HCT116 (cell line): ENCODE measurements around the gene EPHA4. TPM values are rescaled to one million over a fixed set of nuclear protein-coding genes. Genes with fewer than 3 reads are reported as not detected.

Experiments used
- ATAC-seq: fragments of 200-7000 bp; cut with Tn5 transposase; 2 replicates; pipeline ENCODE4 v1.9.1; 2020; ENCODE audit warnings: mild to moderate bottlenecking, moderate library complexity
- BruUV-seq: library from RNA; stranded (reverse); fragments of 400-500 nt; replicated peaks from 2 replicates; lab custom pipeline; 2021; lab: Mats Ljungman, UMichigan
- CTCF ChIA-PET: fragments of 300-600 bp; sonication (Branson Sonifier 250); formaldehyde crosslinking; loops from one replicate; lab custom pipeline; 2021; ENCODE audit warnings: antibody characterized with exemption; lab: Charles Lee
- POLR2A ChIA-PET: fragments of 300-600, 350-600 bp; sonication (Branson Sonifier 250); formaldehyde crosslinking; loops from one replicate; lab custom pipeline; 2021; ENCODE audit warnings: antibody characterized with exemption; lab: Charles Lee
- RAD21 ChIA-PET, 2 experiments: fragments of 300-600 bp; sonication (Branson Sonifier 250); formaldehyde crosslinking; loops; one replicate each; lab custom pipeline; 2023; ENCODE audit warnings: low total read pairs in 2 of 2; ENCODE audit not compliant: uncharacterized antibody in 2 of 2, unreplicated experiment in 2 of 2, low non-redundant PET in 1 of 2; lab: Charles Lee
- DNase-seq: peaks from one replicate; pipeline ENCODE4 v3.0.0-alpha.2; 2010; ENCODE audit warnings: low read depth, low spot score
- H2AFZ ChIP-seq: fragments of 200-600 bp; shearing (Covaris generic), sonication (generic); 2 replicates; pipeline ENCODE4 v1.6.1; 2017; ENCODE audit warnings: low read depth, mixed run types, mixed read lengths, antibody characterized with exemption, low read length; ENCODE audit not compliant: poor library complexity, severe bottlenecking
- H3K27ac ChIP-seq: 2 replicates; pipeline ENCODE4 v1.5.1; 2012; ENCODE audit warnings: low read depth, low read length
- H3K27me3 ChIP-seq: fragments of 200-600 bp; sonication (generic); 2 replicates; pipeline ENCODE4 v1.6.1; 2016; ENCODE audit warnings: mixed run types, low read length, mixed read lengths; ENCODE audit not compliant: insufficient read depth
- H3K36me3 ChIP-seq, 2 experiments: fragments of 200-500 bp in 1 of 2; fragments of 200-600 bp in 1 of 2; sonication (Bioruptor generic) in 1 of 2; sonication (generic) in 1 of 2; 2 replicates each; pipeline versions ENCODE4 v1.5.1 to v1.6.1; 2014 to 2016; ENCODE audit warnings: low read length in 2 of 2, inconsistent platforms in 1 of 2, mixed read lengths in 1 of 2, mixed run types in 1 of 2; ENCODE audit not compliant: insufficient read depth in 2 of 2, control insufficient read depth in 1 of 2
- H3K4me1 ChIP-seq, 2 experiments: fragments of 200-600 bp in 1 of 2; sonication (generic) in 1 of 2; 2 replicates each; pipeline versions ENCODE4 v1.5.1 to v1.6.1; 2012 to 2017; ENCODE audit warnings: low read length in 2 of 2, inconsistent platforms in 1 of 2, mild to moderate bottlenecking in 1 of 2, mixed read lengths in 1 of 2, mixed run types in 1 of 2, moderate library complexity in 1 of 2; ENCODE audit not compliant: insufficient read depth in 2 of 2, control insufficient read depth in 1 of 2
- H3K4me2 ChIP-seq: fragments of 200-600 bp; sonication (generic); 2 replicates; pipeline ENCODE4 v1.6.1; 2017; ENCODE audit warnings: mixed run types, low read length, mixed read lengths
- H3K4me3 ChIP-seq, 2 experiments: fragments of 200-600 bp in 1 of 2; sonication (generic) in 1 of 2; replicated peaks in 1 of 2; 2 replicates each; pipeline ENCODE4 v1.5.1; 2011 to 2016; ENCODE audit warnings: low read length in 2 of 2, control low read depth in 1 of 2, low read depth in 1 of 2, mild to moderate bottlenecking in 1 of 2, mixed read lengths in 1 of 2, mixed run types in 1 of 2
- H3K79me2 ChIP-seq: fragments of 200-600 bp; sonication (generic); 2 replicates; pipeline ENCODE4 v1.6.1; 2017; ENCODE audit warnings: mild to moderate bottlenecking, mixed run types, low read length, moderate library complexity, mixed read lengths; ENCODE audit not compliant: insufficient read depth
- H3K9ac ChIP-seq: fragments of 200-600 bp; sonication (generic); 2 replicates; pipeline ENCODE4 v1.6.1; 2016; ENCODE audit warnings: low read length, mixed read lengths
- H3K9me2 ChIP-seq: fragments of 200-600 bp; sonication (generic), shearing (Covaris generic); 2 replicates; pipeline ENCODE4 v1.6.1; 2017; ENCODE audit warnings: mixed run types, mild to moderate bottlenecking, moderate library complexity; ENCODE audit not compliant: insufficient read depth
- H3K9me3 ChIP-seq, 2 experiments: fragments of 200-500 bp in 1 of 2; fragments of 200-600 bp in 1 of 2; sonication (Bioruptor generic) in 1 of 2; sonication (generic) in 1 of 2; 2 replicates each; pipeline ENCODE4 v1.6.1; 2014 to 2017; ENCODE audit warnings: low read length in 2 of 2, mixed read lengths in 2 of 2, inconsistent platforms in 1 of 2, low read depth in 1 of 2, mild to moderate bottlenecking in 1 of 2, mixed run types in 1 of 2, moderate library complexity in 1 of 2; ENCODE audit not compliant: control insufficient read depth in 1 of 2, insufficient read depth in 1 of 2
- H4K20me1 ChIP-seq: fragments of 200-600 bp; sonication (generic), shearing (Covaris generic); 2 replicates; pipeline ENCODE4 v1.6.1; 2017; ENCODE audit warnings: mixed run types, mild to moderate bottlenecking, moderate library complexity; ENCODE audit not compliant: insufficient read depth
- CBX3 ChIP-seq: IDR thresholded peaks from 2 replicates; pipeline ENCODE4 v1.6.1; 2012; ENCODE audit warnings: low read depth
- ELF1 ChIP-seq: IDR thresholded peaks from 2 replicates; pipeline ENCODE4 v1.6.1; 2012; ENCODE audit warnings: low read depth, borderline replicate concordance
- FOSL1 ChIP-seq: IDR thresholded peaks from 2 replicates; pipeline ENCODE4 v1.6.1; 2012; ENCODE audit warnings: low read depth
- MAX ChIP-seq: IDR thresholded peaks from 2 replicates; pipeline ENCODE4 v1.6.1; 2012
- POLR2AphosphoS5 ChIP-seq: IDR thresholded peaks from 2 replicates; pipeline ENCODE4 v1.6.1; 2011; ENCODE audit warnings: mild to moderate bottlenecking, low read depth, low read length, moderate library complexity
- REST ChIP-seq: IDR thresholded peaks from 2 replicates; pipeline ENCODE4 v1.6.1; 2012; ENCODE audit warnings: low read depth
- SIN3A ChIP-seq: IDR thresholded peaks from 2 replicates; pipeline ENCODE4 v1.6.1; 2012; ENCODE audit warnings: low read depth
- SP1 ChIP-seq: IDR thresholded peaks from 2 replicates; pipeline ENCODE4 v1.6.1; 2012; ENCODE audit warnings: low read depth
- SRF ChIP-seq: IDR thresholded peaks from 2 replicates; pipeline ENCODE4 v1.6.1; 2012; ENCODE audit warnings: low read depth
- YY1 ChIP-seq: IDR thresholded peaks from 2 replicates; pipeline ENCODE4 v1.6.1; 2011; ENCODE audit warnings: low read length, low read depth, moderate library complexity, mild to moderate bottlenecking; ENCODE audit not compliant: insufficient replicate concordance; ENCODE audit errors: extremely low read depth
- intact Hi-C: fragments of 100-400 bp; cut with micrococcal nuclease; formaldehyde crosslinking; loops from 2 replicates; pipeline ENCODE4 v1.10.0; 2022
- total RNA-seq: library from RNA; stranded (reverse); gene quantifications from one replicate; pipeline ENCODE4 v1.2.1, GENCODE V29; 2021; ENCODE audit not compliant: unreplicated experiment

EPHA4 gene
- total RNA-seq, 1 experiment from 2014 or later: 3.5 TPM

GRCh38 chr2:221448844-221449390 lies 123.2 kb downstream of the EPHA4 start:
- RAD21 ChIA-PET: no interaction called here
- CTCF ChIA-PET: no interaction called here
- DNase-seq: no peak
- no peak for TF ChIP-seq ELF1
- no peak for TF ChIP-seq CBX3
- no peak for TF ChIP-seq POLR2AphosphoS5
- no peak for TF ChIP-seq SIN3A
- no peak for TF ChIP-seq MAX
- no peak for TF ChIP-seq YY1
- TF ChIP-seq FOSL1: no peak
- TF ChIP-seq SP1: no peak
- TF ChIP-seq SRF: no peak
- TF ChIP-seq REST: no peak
- no peak for ATAC-seq
- Histone ChIP-seq H3K4me2 (no peak overlapping the region), H2AFZ (no peak overlapping the region), H3K79me2 (no peaks in the 10 kb centered on the region), H3K4me1 (peaks cover 2 to 10% of the 10 kb centered on the region in 2 experiments; a peak in 2 of 4 replicates), H3K27me3 (no peaks in the 10 kb centered on the region), H4K20me1 (no peaks in the 10 kb centered on the region), H3K4me3 (no peak overlapping the region), H3K9me3 (no peaks in the 10 kb centered on the region), H3K36me3 (no peaks in the 10 kb centered on the region), H3K27ac (no peak overlapping the region), H3K9ac (no peak overlapping the region), H3K9me2 (no peaks in the 10 kb centered on the region)
- BruUV-seq: no TSS peak
- intact Hi-C loops: no loop called here
- POLR2A ChIA-PET: no interaction called here
